NCI-H2196 treated with DMSO at 0.1 percent for 48 hours (cell line): ENCODE data around the gene NDUFC1.
A peak's percentile ranks its signal among the peaks of the same experiment; 100 is the strongest.
"Not testable (repeated sequence)": the region's sequence is repeated elsewhere in the genome, so short reads cannot be mapped to it uniquely, and the experiment has no call there.

Experiments
- DNase-seq: peaks from one replicate; lab custom pipeline; 2025; ENCODE audit not compliant: unreplicated experiment; lab: John Stamatoyannopoulos, UW

Gene NDUFC1

GRCh38 chr4:139301821-139302611, at the start of gene NDUFC1:
Gene NDUFC1 (minus strand): TSS chr4:139302477. CDS start chr4:139295798, 6,679 bp downstream.
- no peak for DNase-seq

- DNase-seq, result no peak
Measured at GRCh38 chr4:139337612-139338011, 35.3 kb upstream of the NDUFC1 start.

GRCh38 chr4:139333046-139333445, 30.8 kb upstream of the NDUFC1 start:
- no peak for DNase-seq

GRCh38 chr4:139331185-139331584, 28.9 kb upstream of the NDUFC1 start:
- no peak for DNase-seq

GRCh38 chr4:139330283-139330682, 28.0 kb upstream of the NDUFC1 start:
- no peak for DNase-seq

- DNase-seq, result no peak
Measured at GRCh38 chr4:139329665-139330200, 27.5 kb upstream of the NDUFC1 start.

- DNase-seq, result no peak
Measured at GRCh38 chr4:139324620-139325019, 22.3 kb upstream of the NDUFC1 start.

- not testable (repeated sequence) for DNase-seq
Measured at GRCh38 chr4:139322541-139322940, 20.3 kb upstream of the NDUFC1 start.

GRCh38 chr4:139322070-139322469, 19.8 kb upstream of the NDUFC1 start:
- not testable (repeated sequence) for DNase-seq

GRCh38 chr4:139319571-139319970, 17.3 kb upstream of the NDUFC1 start:
- no peak for DNase-seq

GRCh38 chr4:139317635-139318034, 15.4 kb upstream of the NDUFC1 start:
- no peak for DNase-seq

- DNase-seq, result no peak
Measured at GRCh38 chr4:139316733-139317132, 14.5 kb upstream of the NDUFC1 start.

- no peak for DNase-seq
Measured at GRCh38 chr4:139315221-139315675, 13.0 kb upstream of the NDUFC1 start.

- DNase-seq, result no peak
Measured at GRCh38 chr4:139314047-139314800, 11.9 kb upstream of the NDUFC1 start.

GRCh38 chr4:139313414-139313813, 11.1 kb upstream of the NDUFC1 start:
- DNase-seq, result not testable (repeated sequence)

GRCh38 chr4:139312552-139313332, 10.5 kb upstream of the NDUFC1 start:
- no peak for DNase-seq

GRCh38 chr4:139311909-139312308, 9.6 kb upstream of the NDUFC1 start:
- DNase-seq, result no peak

- no peak for DNase-seq
Measured at GRCh38 chr4:139304920-139305319, 2.6 kb upstream of the NDUFC1 start.

GRCh38 chr4:139301113-139301820, 1.0 kb downstream of the NDUFC1 start, which contains the start of gene NAA15:
Gene NAA15 (plus strand): TSS chr4:139301505. CDS start chr4:139301778, 273 bp downstream.
- peak; percentile 78 for DNase-seq

GRCh38 chr4:139300431-139301112, 1.7 kb downstream of the NDUFC1 start:
- no peak for DNase-seq
